ENCODE data around the gene THAP3. TPM values are rescaled to one million over a fixed set of nuclear protein-coding genes. Genes with fewer than 3 reads are reported as not detected.

THAP3 gene
- total and polyA plus RNA-seq, 2 of the 8 experiments (the other 6 are each of a cell fraction or from before 2014, with no cell fraction given) = 8.2 to 15.3 TPM

GRCh38 chr1:6580593-6581409 lies 43.9 kb upstream of the THAP3 start:
- H2BK15ac ChIP-seq (ENCODE audit: low read length) = no peak overlapping the region
- H3K36me3 ChIP-seq (ENCODE audit: control insufficient read depth in 2 of 4, insufficient read depth in 4 of 4, low read length in 3 of 4) = no peaks in the 10 kb centered on the region; a peak in 1 of 8 replicates
- H3K79me2 ChIP-seq (ENCODE audit: control insufficient read depth in 1 of 2, insufficient read depth in 2 of 2, low read length in 2 of 2) = peaks cover 0 to 13% of the 10 kb centered on the region in 2 experiments; a peak in 1 of 4 replicates
- no peak overlapping the region for H2AFZ ChIP-seq (ENCODE audit: low read length)
- TF ChIP-seq CTCF (IDR thresholded peaks at IDR 0.05; ENCODE audit: control extremely low read depth in 1 of 3, insufficient read depth in 1 of 3, low read depth in 1 of 3, low read length in 3 of 3) (peak in 1 of 3 experiments; percentile 10; a peak in 1 of 4 replicates), RBBP5 (IDR thresholded peaks at IDR 0.05; ENCODE audit: borderline replicate concordance, low read depth, low read length) (no peak)
- H3K9ac ChIP-seq (replicated peaks in 1 of 4; ENCODE audit: extremely low read depth in 1 of 4, low read depth in 3 of 4, low read length in 3 of 4) = peak overlapping the region in 2 of 4 experiments; percentile 26 to 34; a peak in 3 of 7 replicates
- H2BK20ac ChIP-seq (ENCODE audit: low read length) = no peak overlapping the region
- H2BK120ac ChIP-seq (replicated peaks; ENCODE audit: low read depth, low read length) = no peak overlapping the region
- H3K27me3 ChIP-seq (replicated peaks in 1 of 4; ENCODE audit: control insufficient read depth in 3 of 4, extremely low read depth in 1 of 4, insufficient read depth in 3 of 4, low read length in 3 of 4) = no peaks in the 10 kb centered on the region; a peak in 2 of 7 replicates
- no peaks in the 10 kb centered on the region for H3K9me3 ChIP-seq (ENCODE audit: insufficient read depth in 2 of 2, low read depth in 1 of 2, low read length in 1 of 2)
- H3K4ac ChIP-seq (replicated peaks; ENCODE audit: insufficient read length, low read depth, low read length) = peak overlapping the region; percentile 44
- peak overlapping the region; percentile 87 to 93 for H3K4me2 ChIP-seq (ENCODE audit: insufficient read depth in 1 of 2, low read depth in 2 of 2, low read length in 2 of 2)
- no peak overlapping the region for H3K14ac ChIP-seq (ENCODE audit: insufficient read length)
- ChIA-PET POLR2A (ENCODE audit: partially characterized antibody) (interaction anchor here (0.6 to 17.4 kb wide), 10 partner anchors 9 to 61 kb away, joined by 3 to 196 read pairs (median 3); partner anchors contain the start of gene KLHL21), CTCF (ENCODE audit: partially characterized antibody) (interaction anchor here (0.6 to 4.3 kb wide), 18 partner anchors 8 to 362 kb away, joined by 3 to 23 read pairs (median 4); partner anchors contain the start of genes NOL9 and TAS1R1)
- no peak overlapping the region for H4K91ac ChIP-seq (replicated peaks; ENCODE audit: insufficient read length, low read length)
- H3K79me1 ChIP-seq (ENCODE audit: low read depth, low read length) = peaks cover 8% of the 10 kb centered on the region
- peak overlapping the region; percentile 66 to 75 (median 72) for H3K4me3 ChIP-seq (ENCODE audit: extremely low read depth in 1 of 4, insufficient read depth in 2 of 4, low read depth in 3 of 4, low read length in 4 of 4)
- no peak overlapping the region for H4K5ac ChIP-seq (ENCODE audit: insufficient read length, low read depth, low read length)
- no peak overlapping the region; the same call in 1 of the 2 replicates for H3K27ac ChIP-seq (ENCODE audit: low read depth, low read length)
- no peak overlapping the region for H2BK12ac ChIP-seq (ENCODE audit: low read depth, low read length)
- peaks cover 0 to 17% (median 13%) of the 10 kb centered on the region in 4 experiments; a peak in 6 of 7 replicates for H3K4me1 ChIP-seq (replicated peaks in 1 of 4; ENCODE audit: control insufficient read depth in 3 of 4, insufficient read depth in 4 of 4, low read length in 3 of 4)
- DNase-seq (ENCODE audit: low read depth in 1 of 2, low spot score in 2 of 2) (no peak), FAIRE-seq (no peak)
- peaks cover 0 to 19% of the 10 kb centered on the region in 2 experiments for H4K20me1 ChIP-seq (replicated peaks in 1 of 2; ENCODE audit: control insufficient read depth in 1 of 2, insufficient read depth in 2 of 2, low read length in 2 of 2)
- H2AK5ac ChIP-seq (ENCODE audit: low read depth, low read length) = no peak overlapping the region
- H3K56ac ChIP-seq (replicated peaks; ENCODE audit: insufficient read length, low read depth, low read length) = no peak overlapping the region
- no peak overlapping the region for H3K18ac ChIP-seq (ENCODE audit: extremely low read depth, low read length)
- peaks cover 5% of the 10 kb centered on the region for H3K23me2 ChIP-seq (ENCODE audit: low read depth, low read length)
- H4K8ac ChIP-seq (ENCODE audit: extremely low read depth, insufficient read depth, low read length) = no peak overlapping the region; the same call in 1 of the 2 replicates
- no peak overlapping the region for H2BK5ac ChIP-seq (ENCODE audit: low read depth, low read length)
- no peak overlapping the region for H3K23ac ChIP-seq (ENCODE audit: insufficient read length)
- WGBS, 2 experiments (ENCODE audit: extremely low coverage in 1 of 2, insufficient coverage in 1 of 2, insufficient read length in 1 of 2, insufficient replicate concordance in 2 of 2, low coverage in 1 of 2, low lambda C conversion rate in 2 of 2, missing lambda C conversion rate in 1 of 2) = 63% methylated on average over 19 of the region's 19 CpGs; no CpG with 5 or more reads in 1 of the 2 experiments

Measured in H1 (cell line).